H9 (cell line): ENCODE results near the gene BEND5. TPM values are rescaled to one million over a fixed set of nuclear protein-coding genes. Genes with fewer than 3 reads are reported as not detected.

Source experiments
- DNase-seq: peaks from one replicate; pipeline ENCODE4 v3.0.0-alpha.2; 2017
- H2AFZ ChIP-seq: one replicate; pipeline ENCODE4 v1.6.1; 2013; ENCODE audit warnings: mild to moderate bottlenecking, low read length, control low read depth, moderate library complexity
- H2AK5ac ChIP-seq: 2 replicates; pipeline ENCODE4 v1.6.1; 2013; ENCODE audit warnings: low read length, control low read depth, mixed read lengths; ENCODE audit not compliant: insufficient read length
- H2BK120ac ChIP-seq: one replicate; pipeline ENCODE4 v1.6.1; 2013; ENCODE audit warnings: low read depth, mild to moderate bottlenecking, low read length, control low read depth, inconsistent platforms; ENCODE audit not compliant: poor library complexity, severe bottlenecking
- H2BK12ac ChIP-seq: 2 replicates; pipeline ENCODE4 v1.6.1; 2013; ENCODE audit warnings: low read length, control low read depth, mixed read lengths, low read depth; ENCODE audit not compliant: insufficient read length
- H2BK15ac ChIP-seq: 2 replicates; pipeline ENCODE4 v1.6.1; 2013; ENCODE audit warnings: low read depth, low read length, control low read depth
- H2BK20ac ChIP-seq: one replicate; pipeline ENCODE4 v1.6.1; 2013; ENCODE audit warnings: low read depth, mild to moderate bottlenecking, low read length, control low read depth, inconsistent platforms; ENCODE audit not compliant: poor library complexity, severe bottlenecking
- H2BK5ac ChIP-seq: 2 replicates; pipeline ENCODE4 v1.6.1; 2013; ENCODE audit warnings: low read length, control low read depth, mixed read lengths; ENCODE audit not compliant: insufficient read length
- H3K14ac ChIP-seq: 2 replicates; pipeline ENCODE4 v1.6.1; 2013; ENCODE audit warnings: low read length, control low read depth; ENCODE audit not compliant: insufficient read depth
- H3K18ac ChIP-seq: 2 replicates; pipeline ENCODE4 v1.6.1; 2013; ENCODE audit warnings: low read depth, mild to moderate bottlenecking, mixed read lengths, low read length, control low read depth; ENCODE audit not compliant: insufficient read length
- H3K23ac ChIP-seq: 2 replicates; pipeline ENCODE4 v1.6.1; 2013; ENCODE audit warnings: low read length, control low read depth, mixed read lengths, low read depth; ENCODE audit not compliant: insufficient read length
- H3K23me2 ChIP-seq: 2 replicates; pipeline ENCODE4 v1.6.1; 2013; ENCODE audit warnings: low read depth, mild to moderate bottlenecking, mixed read lengths, low read length, control low read depth; ENCODE audit not compliant: insufficient read length, poor library complexity, severe bottlenecking
- H3K27ac ChIP-seq: 2 replicates; pipeline ENCODE4 v1.5.1; 2013; ENCODE audit warnings: low read length, control low read depth, mixed read lengths, low read depth; ENCODE audit not compliant: insufficient read length
- H3K27me3 ChIP-seq: 2 replicates; pipeline ENCODE4 v1.6.1; 2013; ENCODE audit warnings: low read length, control low read depth, inconsistent platforms; ENCODE audit not compliant: insufficient read depth
- H3K4ac ChIP-seq: 2 replicates; pipeline ENCODE4 v1.6.1; 2013; ENCODE audit warnings: low read depth, mild to moderate bottlenecking, control low read depth, inconsistent platforms, low read length, moderate library complexity
- H3K4me1 ChIP-seq: 2 replicates; pipeline ENCODE4 v1.6.1; 2013; ENCODE audit warnings: low read length, control low read depth, inconsistent platforms; ENCODE audit not compliant: insufficient read depth
- H3K4me2 ChIP-seq: 2 replicates; pipeline ENCODE4 v1.6.1; 2013; ENCODE audit warnings: low read length, control low read depth, mixed read lengths; ENCODE audit not compliant: insufficient read length, insufficient read depth
- H3K56ac ChIP-seq: 2 replicates; pipeline ENCODE4 v1.6.1; 2013; ENCODE audit warnings: low read depth, mild to moderate bottlenecking, mixed read lengths, low read length, control low read depth; ENCODE audit not compliant: insufficient read length
- H3K79me1 ChIP-seq: 2 replicates; pipeline ENCODE4 v1.6.1; 2013; ENCODE audit warnings: low read depth, mild to moderate bottlenecking, moderate library complexity, low read length, control low read depth, inconsistent platforms; ENCODE audit not compliant: insufficient read depth, poor library complexity, severe bottlenecking
- H3K79me2 ChIP-seq: 2 replicates; pipeline ENCODE4 v1.6.1; 2013; ENCODE audit warnings: low read length, control low read depth, inconsistent platforms; ENCODE audit not compliant: insufficient read depth
- H3K9ac ChIP-seq: 2 replicates; pipeline ENCODE4 v1.6.1; 2013; ENCODE audit warnings: low read length, control low read depth, mixed read lengths; ENCODE audit not compliant: insufficient read length; ENCODE audit errors: extremely low read depth
- H3K9me3 ChIP-seq: one replicate; pipeline ENCODE4 v1.6.1; 2013; ENCODE audit warnings: low read depth, low read length, inconsistent platforms; ENCODE audit not compliant: control insufficient read depth
- H3T11ph ChIP-seq: one replicate; pipeline ENCODE4 v1.6.1; 2013; ENCODE audit warnings: mild to moderate bottlenecking, low read length, control low read depth, inconsistent platforms
- H4K20me1 ChIP-seq: one replicate; pipeline ENCODE4 v1.6.1; 2013; ENCODE audit not compliant: control insufficient read depth, insufficient read length, insufficient read depth
- H4K5ac ChIP-seq: 2 replicates; pipeline ENCODE4 v1.6.1; 2013; ENCODE audit warnings: low read depth, mild to moderate bottlenecking, mixed read lengths, low read length, control low read depth; ENCODE audit not compliant: insufficient read length
- H4K8ac ChIP-seq: replicated peaks from 2 replicates; pipeline ENCODE4 v1.6.1; 2013; ENCODE audit warnings: low read length, control low read depth, mixed read lengths, low read depth; ENCODE audit not compliant: insufficient read length
- H4K91ac ChIP-seq: 2 replicates; pipeline ENCODE4 v1.6.1; 2013; ENCODE audit warnings: low read depth, mild to moderate bottlenecking, moderate library complexity, mixed read lengths, low read length, control low read depth; ENCODE audit not compliant: insufficient read length
- H3K27ac Mint-ChIP-seq, 3 experiments: 2 replicates in 2 of 3; 3 replicates in 1 of 3; pipeline ENCODE4 v1.8.0; 2020 to 2021; ENCODE audit warnings: mixed read lengths in 3 of 3, mild to moderate bottlenecking in 1 of 3, moderate library complexity in 1 of 3
- H3K27me3 Mint-ChIP-seq: 2 replicates; pipeline ENCODE4 v1.8.0; 2021; ENCODE audit warnings: low read depth, mild to moderate bottlenecking, moderate library complexity, mixed read lengths
- H3K36me3 Mint-ChIP-seq, 3 experiments: 2 replicates in 2 of 3; 3 replicates in 1 of 3; pipeline ENCODE4 v1.8.0; 2020 to 2021; ENCODE audit warnings: low read depth in 3 of 3, mixed read lengths in 3 of 3; ENCODE audit not compliant: insufficient read depth in 1 of 3
- H3K4me1 Mint-ChIP-seq, 2 experiments: 2 replicates each; pipeline ENCODE4 v1.8.0; 2020; ENCODE audit warnings: mixed read lengths in 2 of 2
- H3K4me3 Mint-ChIP-seq, 2 experiments: 2 replicates in 1 of 2; 3 replicates in 1 of 2; pipeline ENCODE4 v1.8.0; 2020 to 2021; ENCODE audit warnings: mild to moderate bottlenecking in 2 of 2, mixed read lengths in 2 of 2, moderate library complexity in 1 of 2
- H3K9me3 Mint-ChIP-seq, 2 experiments: 2 replicates in 1 of 2; 3 replicates in 1 of 2; pipeline ENCODE4 v1.8.0; 2020; ENCODE audit warnings: mild to moderate bottlenecking in 2 of 2, mixed read lengths in 2 of 2, moderate library complexity in 1 of 2
- CTCF ChIP-seq: fragments of 200-600 bp; sonication (generic); conservative IDR thresholded peaks from 3 replicates; pipeline ENCODE4 v1.8.0; 2021; ENCODE audit warnings: antibody characterized with exemption, mild to moderate bottlenecking
- WGBS: extraction: QIAGEN DNeasy Blood & Tissue Kit; methylation state at CpG from one replicate; pipeline ENCODE4 v1.1.7; 2013; ENCODE audit warnings: missing lambda C conversion rate, low lambda C conversion rate, mixed read lengths; ENCODE audit not compliant: insufficient read length; ENCODE audit errors: extremely low coverage; 5-methylcytosine and 5-hydroxymethylcytosine counted together
- total RNA-seq: library from RNA; stranded (reverse); gene quantifications from 2 replicates; pipeline ENCODE4 v1.2.1, GENCODE V29; 2021

Gene BEND5
- total RNA-seq, 1 experiment from 2014 or later: 4.8 TPM

DNA sequence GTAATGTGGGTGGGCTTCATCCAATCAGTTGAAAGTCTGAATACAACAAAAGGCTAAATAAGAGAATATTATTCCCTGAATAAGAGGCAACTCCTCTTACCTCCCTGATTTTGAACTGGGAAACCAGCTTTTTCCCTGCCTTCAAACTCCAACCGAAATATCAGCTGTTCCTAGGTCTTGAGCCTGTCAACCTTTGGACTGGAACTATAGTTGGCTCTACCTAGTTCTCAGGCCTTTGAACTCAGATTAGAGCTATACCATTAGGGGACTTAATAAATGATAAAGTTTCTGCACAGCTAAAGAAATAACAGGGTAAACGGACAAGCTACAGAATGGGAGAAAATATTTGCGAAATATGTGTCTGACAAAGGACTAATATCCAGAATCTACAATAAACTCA, 43.8 kb upstream of the BEND5 start:
- H3K9me3 Mint-ChIP-seq: no peaks in the 10 kb centered on the region
- Histone ChIP-seq H4K5ac (no peak overlapping the region), H3K79me1 (no peaks in the 10 kb centered on the region), H4K20me1 (no peaks in the 10 kb centered on the region), H3T11ph (no peak overlapping the region), H3K27me3 (no peaks in the 10 kb centered on the region), H2BK120ac (no peak overlapping the region), H3K4me2 (no peak overlapping the region), H2BK20ac (no peak overlapping the region), H3K18ac (no peak overlapping the region), H4K8ac (no peak overlapping the region), H3K9ac (no peak overlapping the region), H3K14ac (no peak overlapping the region), H3K23ac (no peak overlapping the region), H2AFZ (no peak overlapping the region), H3K4ac (no peak overlapping the region), H3K56ac (no peak overlapping the region), H3K4me1 (no peaks in the 10 kb centered on the region), H3K9me3 (no peaks in the 10 kb centered on the region), H3K27ac (no peak overlapping the region), H2BK5ac (no peak overlapping the region), H2BK12ac (no peak overlapping the region), H3K23me2 (no peaks in the 10 kb centered on the region), H3K79me2 (no peaks in the 10 kb centered on the region), H2AK5ac (no peak overlapping the region), H4K91ac (no peak overlapping the region), H2BK15ac (no peak overlapping the region)
- no peaks in the 10 kb centered on the region for H3K4me1 Mint-ChIP-seq
- no peak for DNase-seq
- no CpG with 5 or more reads among the region's 3 CpGs for WGBS
- H3K36me3 Mint-ChIP-seq: no peaks in the 10 kb centered on the region
- no peak overlapping the region for H3K4me3 Mint-ChIP-seq
- peaks cover 11% of the 10 kb centered on the region for H3K27me3 Mint-ChIP-seq
- no peak for TF ChIP-seq CTCF
- no peak overlapping the region for H3K27ac Mint-ChIP-seq
